GF-D8 (cell line): Measurements from ENCODE around the gene ULK1.
"Not testable (repeated sequence)": the region's sequence is repeated elsewhere in the genome, so short reads cannot be mapped to it uniquely, and the experiment has no call there.

ENCODE experiments used
- DNase-seq: peaks from one replicate; lab custom pipeline; 2025; lab: John Stamatoyannopoulos, UW

Gene ULK1

DNA sequence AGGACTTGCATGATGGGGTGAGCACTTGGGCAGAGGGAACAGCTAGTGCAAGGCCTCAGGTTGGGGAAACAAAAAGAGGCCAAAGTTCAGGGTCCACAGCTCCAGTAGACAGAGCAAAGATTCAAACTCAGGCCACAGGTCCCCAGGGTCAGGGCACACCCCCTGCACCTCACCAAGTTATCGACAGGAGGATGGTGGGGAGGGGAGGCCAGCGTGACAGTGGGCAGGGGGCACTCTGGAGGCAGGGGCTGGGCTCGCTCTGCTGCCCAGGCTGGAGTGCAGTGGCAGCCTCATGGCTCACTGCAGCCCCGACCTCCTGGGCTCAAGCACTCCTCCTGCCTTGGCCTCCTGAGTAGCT, 32.4 kb upstream of the ULK1 start:
- no peak for DNase-seq

DNA sequence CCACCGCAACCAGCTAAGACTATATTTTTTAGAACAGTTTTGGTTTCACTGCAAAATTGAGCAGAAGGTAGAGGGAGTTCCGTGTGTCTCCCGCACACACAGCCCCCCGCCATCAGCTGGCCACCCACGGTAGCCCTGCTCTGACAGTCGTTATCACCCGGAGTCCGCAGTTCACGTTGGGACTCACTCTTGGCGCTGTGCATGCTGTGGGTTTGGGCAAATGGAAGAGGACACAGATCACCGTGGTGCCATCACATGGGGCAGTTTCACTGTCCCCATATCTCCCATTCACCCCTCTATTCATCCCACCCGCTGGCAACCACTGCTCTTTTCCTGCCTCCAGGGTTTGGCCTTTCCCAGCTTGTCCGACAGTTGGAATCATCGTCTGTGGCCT, 31.8 kb upstream of the ULK1 start:
- no peak for DNase-seq

DNA sequence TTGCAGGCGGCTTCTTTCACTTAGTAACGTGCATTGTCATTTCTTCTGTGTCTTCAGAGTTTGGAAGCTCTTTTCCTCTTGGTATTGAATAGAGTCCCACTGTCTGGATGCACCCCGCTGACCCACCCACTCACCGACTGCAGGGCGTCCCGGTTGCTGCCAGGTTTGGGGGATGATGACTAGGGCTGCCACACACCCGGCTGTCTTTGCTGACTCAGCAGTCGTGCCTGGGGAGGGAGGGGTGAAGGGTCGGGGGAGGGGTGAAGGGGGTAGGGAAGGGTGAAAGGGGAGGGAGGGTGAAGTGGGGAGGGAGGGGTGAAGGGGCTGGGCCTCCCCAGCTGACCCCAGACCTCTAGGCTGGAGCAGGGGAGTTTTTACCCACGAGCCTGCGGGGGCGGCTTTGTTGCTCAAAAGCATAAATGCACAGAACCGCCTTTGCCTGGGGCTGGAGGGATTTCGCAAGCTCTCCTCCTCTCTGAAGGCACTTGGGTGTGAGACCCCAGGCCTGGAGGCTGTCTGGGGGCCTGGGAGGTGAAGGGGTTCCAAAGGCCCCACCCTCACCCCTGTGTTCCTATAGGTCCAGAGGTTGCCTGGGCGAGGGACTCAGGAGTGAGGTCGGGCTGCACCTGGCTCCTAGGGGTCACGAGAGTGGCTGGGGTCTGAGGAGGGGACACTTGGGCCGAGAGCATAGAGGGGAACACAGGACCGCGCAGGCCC, 31.3 kb upstream of the ULK1 start:
- DNase-seq, result no peak

DNA sequence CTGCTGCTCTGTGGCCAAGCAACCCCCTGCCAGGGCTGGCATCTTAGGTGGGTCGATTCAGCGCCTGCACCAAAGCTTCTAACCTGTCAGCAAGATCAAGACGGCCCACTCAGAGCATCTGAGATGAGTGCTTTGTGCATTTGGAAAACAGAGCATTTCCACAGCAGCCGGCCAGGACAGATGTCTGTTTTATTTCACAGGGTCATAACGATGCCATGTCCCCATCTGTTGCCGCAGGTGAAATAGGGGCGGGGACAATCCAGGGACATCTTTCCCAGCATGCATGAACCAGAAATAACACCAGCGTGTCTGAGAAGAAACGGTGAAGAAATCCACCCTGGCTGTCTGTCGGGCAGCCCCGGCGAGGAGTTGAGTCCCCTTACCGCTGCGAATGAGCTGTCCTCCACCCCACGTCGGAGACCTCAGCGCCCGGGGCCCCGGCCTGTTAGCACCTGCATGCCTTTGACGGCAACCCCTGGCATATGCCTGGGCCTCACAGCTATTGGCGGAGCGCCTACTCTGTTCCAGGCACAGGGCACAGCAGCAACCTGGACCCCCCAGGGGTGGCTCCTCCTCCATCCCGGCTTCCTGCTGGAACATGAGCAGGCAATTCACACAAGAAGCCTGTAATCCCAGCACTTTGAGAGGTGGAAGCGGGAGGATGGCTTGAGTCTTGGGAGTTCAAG, 30.6 kb upstream of the ULK1 start:
- DNase-seq, result no peak

DNA sequence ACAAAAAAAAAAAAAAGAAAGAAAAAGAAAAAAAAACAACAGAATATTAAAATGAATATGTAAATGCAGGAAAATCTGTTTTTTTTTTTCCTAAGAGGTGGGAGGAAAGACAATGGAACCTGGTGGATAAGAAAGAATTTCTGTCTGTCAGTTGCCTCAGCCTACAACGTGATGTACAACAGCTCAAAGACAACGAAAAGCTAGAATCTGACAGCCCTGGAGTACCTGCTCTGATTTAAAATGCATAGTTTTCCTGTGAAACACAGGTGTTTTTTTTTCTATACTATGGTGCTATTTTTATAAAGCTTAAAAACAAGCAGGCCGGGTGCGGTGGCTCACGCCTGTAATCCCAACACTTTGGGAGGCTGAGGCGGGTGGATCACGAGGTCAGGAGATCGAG, 30.0 kb upstream of the ULK1 start:
- no peak for DNase-seq

DNA sequence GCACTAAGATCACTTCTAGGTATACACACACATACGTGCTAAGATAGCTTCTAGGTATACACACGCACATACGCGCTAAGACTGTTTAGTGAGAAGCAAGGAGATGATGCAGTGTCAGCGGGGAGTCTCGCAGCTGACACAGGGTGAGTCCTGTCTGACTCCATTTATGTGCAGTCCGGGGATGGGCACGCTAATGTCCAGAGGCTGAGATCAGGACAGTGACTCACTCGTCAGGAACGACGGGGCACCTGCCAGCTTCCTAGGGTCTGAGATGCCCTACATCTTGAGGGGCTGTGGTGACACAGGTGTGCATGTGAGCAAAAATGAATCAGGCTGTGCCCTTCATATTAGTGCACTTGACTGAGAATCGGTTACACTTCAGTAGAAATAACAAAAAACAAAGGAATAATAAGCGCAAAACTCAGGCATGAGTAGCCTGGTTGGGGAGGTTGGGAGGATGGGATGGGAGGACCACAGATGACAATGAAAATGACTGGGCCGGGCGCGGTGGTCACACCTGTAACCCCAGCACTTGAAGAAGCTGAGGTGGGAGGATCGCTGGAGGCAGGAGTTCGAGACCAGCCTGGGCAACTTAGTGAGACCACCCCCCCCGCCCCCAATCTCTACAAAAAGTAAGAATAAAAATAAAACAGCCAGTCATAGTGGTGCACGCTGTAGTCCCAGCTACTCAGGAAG, 29.1 kb upstream of the ULK1 start:
- no peak for DNase-seq

DNA sequence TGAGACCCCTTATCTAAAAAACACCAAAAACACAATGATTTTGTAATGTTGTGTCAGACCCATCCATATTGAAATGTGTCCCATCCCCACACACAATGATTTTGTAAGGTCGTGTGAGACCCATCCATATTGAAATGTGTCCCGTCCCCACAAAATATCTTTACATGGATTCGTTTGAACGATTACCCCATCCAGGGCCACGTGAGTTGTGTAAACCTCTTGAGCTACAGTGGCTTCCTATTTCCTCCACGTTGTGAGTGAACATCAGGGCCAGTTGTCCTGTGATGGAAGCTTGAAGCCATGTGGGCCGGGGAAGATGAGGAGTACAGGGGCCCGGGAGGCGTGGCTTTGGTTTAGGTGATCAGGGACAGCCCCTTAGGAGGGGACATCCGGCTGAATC, 27.0 kb upstream of the ULK1 start:
- DNase-seq, result no peak

DNA sequence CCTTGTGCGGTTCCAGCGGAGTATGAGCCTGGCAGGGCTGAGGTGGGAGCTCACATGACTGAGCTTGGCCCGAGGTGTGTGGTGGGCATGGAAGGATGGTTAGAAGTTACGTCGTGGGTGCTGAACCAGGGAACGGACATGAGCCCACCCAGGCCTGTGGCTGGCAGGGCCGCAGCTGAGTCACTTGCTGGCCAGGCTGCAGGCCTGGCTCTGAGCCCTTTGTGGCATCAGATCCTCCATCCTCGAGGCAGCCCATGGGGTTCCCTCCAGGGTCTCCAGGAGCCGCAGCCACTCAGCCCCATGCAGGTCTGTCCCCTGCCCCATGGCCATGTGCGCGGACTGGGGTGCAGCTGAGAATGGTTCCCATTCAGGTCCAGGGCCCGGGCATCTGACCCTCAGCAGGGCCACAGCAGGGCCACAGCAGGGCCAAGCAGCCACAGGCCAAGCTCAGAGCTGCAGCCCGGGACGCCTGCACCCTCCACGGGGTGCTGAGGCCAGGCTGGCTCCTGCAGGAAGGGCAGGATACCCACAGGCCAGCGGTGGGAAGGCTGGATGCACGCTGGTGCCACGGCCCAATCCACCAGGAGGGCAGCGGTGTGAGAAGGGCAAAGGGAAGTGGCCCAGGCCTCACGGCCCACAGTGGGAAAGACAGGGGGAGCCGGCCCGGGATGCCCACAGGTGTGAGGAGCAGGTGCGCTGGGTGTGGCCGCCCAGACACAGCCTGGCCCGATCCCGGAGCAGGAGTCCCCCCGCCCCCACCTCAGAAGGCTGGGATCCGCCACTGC, 26.3 kb upstream of the ULK1 start:
- DNase-seq, result no peak

DNA sequence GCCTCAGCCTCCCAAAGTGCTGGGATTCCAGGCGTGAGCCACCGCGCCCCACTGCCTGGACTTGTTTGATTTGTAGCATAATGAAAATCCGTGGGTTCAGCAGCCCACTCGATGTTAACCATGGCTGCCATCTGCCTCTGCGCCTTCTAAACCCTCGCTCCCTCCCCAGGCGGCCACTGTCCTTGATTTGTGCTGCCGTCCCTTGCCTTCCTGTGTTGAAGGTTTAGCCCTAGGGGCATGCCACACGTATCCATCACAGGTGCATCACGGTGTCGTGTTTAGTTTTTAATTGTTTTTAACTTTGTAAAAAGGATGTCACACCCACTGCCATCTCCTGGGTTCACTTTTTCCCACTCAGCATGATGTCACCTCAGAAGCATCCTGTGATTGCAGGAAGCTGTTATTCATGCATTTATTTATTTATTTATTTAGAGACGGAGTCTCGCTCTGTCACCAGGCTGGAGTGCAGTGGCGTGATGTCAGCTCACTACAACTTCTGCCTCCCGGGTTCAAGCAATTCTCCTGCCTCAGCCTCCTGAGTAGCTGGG, 24.5 kb upstream of the ULK1 start:
- no peak for DNase-seq

DNA sequence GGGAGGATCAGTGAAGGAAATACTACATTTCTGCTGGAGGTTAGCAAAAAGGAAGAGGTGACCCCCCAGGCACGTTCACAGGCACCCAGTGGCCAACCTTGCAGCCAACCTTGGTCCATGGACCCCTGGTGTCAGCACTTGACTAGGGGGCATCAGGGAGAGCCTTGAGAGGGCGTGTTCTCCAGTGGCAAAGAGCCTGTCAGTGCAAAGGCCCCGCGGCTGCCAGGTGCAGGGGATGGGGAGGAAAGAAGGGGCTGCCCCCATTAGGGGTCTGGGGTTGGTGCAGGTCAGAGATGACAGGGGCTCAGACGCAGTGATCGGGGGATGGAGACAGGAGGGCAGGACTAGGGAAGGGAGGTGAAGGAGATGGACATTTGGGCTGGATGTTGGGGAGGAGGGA, 22.7 kb upstream of the ULK1 start:
- no peak for DNase-seq

DNA sequence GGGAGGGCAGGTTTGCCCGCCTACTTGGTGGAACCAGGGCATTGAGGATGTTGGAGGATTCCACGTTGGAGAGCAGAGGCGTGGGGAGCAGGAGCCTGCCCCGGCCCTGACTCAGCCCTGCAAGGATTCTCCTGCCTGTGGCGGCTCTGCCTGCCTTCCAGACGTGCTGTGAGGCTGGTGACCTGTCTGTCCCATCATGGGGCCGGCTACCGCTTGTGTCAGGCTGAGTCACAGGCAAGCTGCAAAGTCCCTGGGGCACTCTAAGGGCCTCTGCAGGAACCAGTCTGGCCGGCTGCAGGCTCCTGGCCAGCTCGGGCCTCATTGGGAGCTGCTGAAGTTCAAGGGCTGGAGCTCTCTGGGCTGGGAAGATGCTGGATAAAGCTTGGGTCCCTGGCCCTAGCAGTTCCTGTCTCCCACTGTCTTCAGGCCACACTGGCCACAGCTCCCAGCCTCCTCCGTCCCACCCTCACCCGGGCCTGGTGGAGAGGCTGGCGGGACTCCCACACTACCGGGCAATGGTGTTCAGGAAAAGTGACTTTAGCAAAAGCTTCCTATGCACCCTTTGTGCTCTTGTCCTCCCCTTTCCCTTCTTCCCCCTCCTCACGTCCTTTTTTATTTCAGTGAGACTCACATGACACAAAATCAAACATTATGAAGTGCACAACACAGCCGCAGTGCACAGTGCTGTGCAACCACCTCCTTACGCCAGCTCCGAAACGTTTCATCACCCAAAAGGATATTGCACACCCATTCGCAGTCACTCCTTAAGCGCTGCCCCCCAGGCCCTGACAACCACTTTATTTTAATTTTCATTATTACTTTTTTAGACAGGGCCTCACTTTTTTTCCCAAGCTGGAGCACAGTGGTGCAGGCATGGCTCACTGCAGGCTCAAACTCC, 22.0 kb upstream of the ULK1 start:
- DNase-seq, result peak; percentile 85

DNA sequence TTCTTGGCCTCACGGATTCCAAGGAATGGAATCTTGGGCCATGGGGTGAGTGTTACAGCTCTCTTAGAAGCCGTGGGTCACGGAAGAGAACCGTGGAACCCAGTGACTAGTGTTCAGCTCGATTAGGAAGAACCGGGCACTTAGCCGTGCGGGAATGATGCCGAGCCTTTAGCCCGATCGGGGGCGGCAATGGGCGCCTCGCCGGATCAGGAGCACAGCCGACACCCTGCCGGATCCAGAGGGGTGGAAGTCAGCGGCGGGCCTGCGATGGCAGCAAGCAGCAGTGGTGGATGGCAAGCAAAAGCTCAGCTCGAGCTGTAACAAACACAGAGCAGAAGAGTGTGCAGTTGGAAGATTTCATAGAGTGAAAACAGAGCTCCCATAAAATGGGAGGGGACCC, 21.1 kb upstream of the ULK1 start:
- DNase-seq, result no peak

DNA sequence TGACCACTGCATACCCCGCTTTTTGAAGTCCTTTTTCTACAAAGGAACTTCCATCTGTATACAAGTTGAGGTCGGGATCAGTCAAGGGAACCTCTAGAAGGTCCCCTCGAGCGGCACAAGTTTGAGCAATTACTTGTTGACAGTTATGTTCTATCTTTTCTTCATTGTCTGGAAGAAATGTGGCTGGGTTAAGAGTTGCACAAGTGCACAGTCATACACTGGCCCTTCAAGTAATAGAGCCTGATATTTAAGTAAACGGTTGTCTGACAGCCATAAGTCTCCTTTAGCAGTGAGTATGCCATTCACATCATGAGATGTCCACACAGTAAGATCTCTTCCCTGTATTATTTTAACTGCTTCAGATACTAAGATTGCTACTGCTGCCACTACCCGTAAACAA, 19.4 kb upstream of the ULK1 start:
- DNase-seq, result not testable (repeated sequence)

DNA sequence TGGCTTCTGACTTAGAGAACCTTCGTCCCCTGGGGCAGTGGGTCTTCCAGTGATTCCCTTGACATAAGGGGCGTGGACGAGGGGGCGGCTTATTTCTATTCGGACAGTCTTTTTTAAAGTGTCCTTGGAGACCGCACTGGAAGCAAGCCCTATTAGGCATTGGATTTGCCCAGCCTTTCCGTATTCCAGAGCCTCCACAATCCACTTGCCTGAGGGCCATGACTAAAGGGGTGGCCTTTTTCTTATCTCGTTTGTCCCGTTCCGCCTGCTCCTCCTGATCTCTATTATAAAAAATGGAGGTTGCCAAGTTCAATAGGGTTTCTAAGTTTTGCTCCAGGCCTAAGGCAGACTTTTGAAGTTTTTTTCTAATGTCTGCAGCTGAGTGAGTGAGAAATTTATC, 17.2 kb upstream of the ULK1 start:
- DNase-seq, result not testable (repeated sequence)

DNA sequence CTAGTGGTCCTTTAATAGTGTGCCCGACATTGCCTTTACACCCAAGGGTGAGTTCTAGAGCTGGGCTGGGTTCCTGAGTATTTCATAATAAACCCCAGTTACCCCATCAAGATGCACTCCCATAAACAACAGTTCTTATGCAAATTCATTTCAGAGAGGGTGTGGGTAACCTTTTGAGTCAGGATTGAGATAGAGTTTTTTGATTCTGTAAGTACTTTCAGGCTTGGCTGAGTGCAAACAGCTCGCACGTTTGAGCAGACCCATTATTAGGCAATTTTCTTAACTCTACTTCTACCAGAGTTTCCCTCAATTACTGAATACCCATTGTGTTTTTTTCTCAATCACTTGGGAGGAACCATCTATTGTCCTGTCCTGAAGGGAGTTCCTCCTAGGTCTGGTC, 16.0 kb upstream of the ULK1 start:
- not testable (repeated sequence) for DNase-seq

DNA sequence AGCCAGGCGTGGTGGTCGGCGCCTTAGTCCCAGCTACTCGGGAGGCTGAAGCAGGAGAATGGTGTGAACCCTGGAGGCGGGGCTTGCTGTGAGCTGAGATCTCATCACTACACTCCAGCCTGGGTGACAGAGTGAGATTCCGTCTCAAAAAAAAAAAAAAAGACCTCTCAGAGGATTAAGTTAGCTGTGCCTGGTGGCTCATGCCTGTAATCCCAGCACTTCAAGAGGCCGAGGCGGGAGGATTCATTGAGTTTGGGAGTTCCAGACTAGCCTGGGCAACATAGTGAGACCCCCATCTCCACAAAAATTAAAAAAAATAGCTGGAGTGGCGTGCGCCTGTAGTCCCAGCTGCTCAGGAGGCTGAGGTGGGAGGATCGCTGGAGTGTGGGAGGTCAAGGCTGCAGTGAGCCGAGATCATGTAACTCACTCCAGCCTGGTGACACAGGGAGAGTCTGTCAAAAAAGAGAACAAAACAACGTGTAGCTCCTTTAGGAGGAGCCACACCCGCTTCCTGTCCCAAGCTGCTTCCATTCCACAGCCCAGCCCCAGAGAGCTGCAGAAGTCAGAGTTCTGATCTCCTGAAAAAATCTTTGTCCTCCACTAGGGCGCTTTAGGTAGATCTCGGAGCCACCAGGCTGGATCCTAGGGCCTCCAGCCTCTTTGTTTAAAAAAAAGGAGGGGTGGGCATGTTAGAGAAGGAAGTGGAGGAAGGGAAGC, 11.5 kb upstream of the ULK1 start:
- no peak for DNase-seq

DNA sequence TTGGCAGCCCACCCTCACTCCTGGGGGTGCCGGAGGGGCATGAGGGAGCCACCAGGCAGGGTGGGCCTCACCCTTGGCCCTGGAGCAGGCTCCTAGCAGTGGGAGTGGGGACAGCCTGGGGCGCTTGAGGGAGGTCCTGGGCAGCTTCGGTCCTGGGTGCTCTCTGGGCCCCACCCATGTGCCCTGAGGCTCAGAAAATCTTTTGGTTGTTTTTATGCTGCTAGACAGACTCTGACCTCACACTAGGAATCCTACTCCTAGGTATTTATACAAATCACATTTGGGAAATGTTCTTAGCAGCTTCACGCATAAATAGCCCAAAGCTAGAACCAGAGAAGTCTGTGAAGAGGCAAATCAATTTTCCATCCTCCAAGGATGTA, 10.9 kb upstream of the ULK1 start:
- DNase-seq, result no peak

DNA sequence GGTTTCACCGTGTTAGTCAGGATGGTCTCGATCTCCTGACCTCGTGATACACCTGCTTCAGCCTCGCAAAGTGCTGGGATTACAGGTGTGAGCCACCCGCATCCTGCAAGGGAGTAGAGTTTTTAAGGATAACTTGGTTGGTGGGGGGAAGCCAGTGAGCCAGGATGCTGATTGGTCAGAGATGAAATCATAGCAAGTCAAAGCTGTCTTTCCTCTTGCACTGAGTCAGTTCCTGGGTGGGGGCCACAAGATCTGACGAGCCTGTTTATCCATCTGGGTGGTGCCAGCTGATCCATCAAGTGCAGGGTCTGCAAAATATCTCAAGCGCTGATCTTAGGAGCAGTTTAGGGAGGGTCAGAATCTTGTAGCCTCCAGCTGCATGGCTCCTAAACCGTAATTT, 9.3 kb upstream of the ULK1 start:
- DNase-seq, result not testable (repeated sequence)

DNA sequence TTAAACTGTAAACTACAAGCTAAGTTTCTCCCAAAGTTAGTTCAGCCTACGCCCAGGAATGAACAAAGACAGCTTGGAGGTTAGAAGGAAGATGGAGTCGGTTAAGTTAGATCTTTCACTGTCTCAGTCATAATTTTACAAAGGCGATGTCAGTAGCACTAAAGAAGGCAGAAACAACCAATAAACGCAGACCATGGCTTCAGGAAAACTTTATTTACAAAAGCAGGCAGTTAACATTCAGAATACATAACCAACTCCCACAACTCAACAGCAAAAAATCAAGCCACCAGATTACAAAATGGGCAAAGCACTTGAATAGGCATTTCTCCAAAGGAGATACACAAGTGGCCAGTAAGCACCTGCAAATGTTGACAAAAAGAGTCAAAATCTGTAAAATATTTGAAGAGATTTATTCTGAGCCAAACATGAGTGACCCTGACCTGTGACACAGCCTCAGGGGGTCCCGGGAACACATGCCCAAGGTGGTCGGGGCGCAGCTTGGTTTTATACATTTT, 8.8 kb upstream of the ULK1 start:
- no peak for DNase-seq

DNA sequence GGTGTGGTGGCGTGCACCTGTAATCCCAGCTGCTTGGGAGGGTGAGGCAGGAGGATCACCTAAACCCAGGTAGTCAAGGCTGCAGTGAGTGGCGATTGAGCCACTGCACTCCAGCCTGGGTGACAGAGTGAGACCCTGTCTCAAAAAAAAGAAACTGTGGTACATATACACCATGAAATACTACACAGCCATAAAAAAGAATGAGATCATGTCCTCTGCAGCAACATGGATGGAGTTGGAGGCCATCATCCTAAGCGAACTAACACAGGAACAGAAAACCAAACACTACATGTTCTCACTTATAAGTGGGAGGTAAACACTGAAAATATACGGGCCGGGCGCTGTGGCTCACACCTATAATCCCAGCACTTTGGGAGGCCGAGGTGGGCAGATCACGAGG, 2.7 kb upstream of the ULK1 start:
- DNase-seq, result not testable (repeated sequence)
